ENCODE data around the gene HNMT. TPM values are rescaled to one million over a fixed set of nuclear protein-coding genes. Genes with fewer than 3 reads are reported as not detected.

HNMT gene
- total RNA-seq, 1 donor from 2014 or later = not detected

DNA sequence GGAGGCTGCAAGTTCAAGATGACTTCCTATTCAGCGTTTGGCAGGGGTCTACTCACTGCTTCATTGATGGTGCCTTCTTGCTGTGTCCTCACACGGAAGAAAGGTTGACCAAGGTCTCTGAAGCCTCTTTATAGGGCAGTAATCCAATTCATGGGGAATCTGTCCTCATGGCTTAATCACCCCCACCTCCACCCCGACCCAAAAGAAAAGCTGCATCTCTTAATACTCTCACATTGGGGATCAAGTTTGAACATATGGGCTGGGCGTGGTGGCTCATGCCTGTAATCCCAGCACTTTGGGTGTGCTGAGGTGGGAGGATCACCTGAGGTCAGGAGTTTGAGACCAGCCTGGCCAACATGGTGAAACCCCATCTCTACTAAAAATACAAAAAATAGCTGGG is 36.4 kb upstream of the HNMT start:
- Mint-ChIP-seq H3K4me1 (no peaks in the 10 kb centered on the region), H3K27me3 (peaks cover 2% of the 10 kb centered on the region), H3K4me3 (no peak overlapping the region), H3K9me3 (no peaks in the 10 kb centered on the region), H3K36me3 (ENCODE audit: low read depth) (no peaks in the 10 kb centered on the region), H3K27ac (no peak overlapping the region)
- DNase-seq = no peak
- ChIA-PET CTCF (no interaction called here), POLR2A (no interaction called here)
- ATAC-seq (ENCODE audit: low read depth) = no peak
- intact Hi-C loops (cut with micrococcal nuclease) = no loop called here
- TF ChIP-seq, protein P1, sequence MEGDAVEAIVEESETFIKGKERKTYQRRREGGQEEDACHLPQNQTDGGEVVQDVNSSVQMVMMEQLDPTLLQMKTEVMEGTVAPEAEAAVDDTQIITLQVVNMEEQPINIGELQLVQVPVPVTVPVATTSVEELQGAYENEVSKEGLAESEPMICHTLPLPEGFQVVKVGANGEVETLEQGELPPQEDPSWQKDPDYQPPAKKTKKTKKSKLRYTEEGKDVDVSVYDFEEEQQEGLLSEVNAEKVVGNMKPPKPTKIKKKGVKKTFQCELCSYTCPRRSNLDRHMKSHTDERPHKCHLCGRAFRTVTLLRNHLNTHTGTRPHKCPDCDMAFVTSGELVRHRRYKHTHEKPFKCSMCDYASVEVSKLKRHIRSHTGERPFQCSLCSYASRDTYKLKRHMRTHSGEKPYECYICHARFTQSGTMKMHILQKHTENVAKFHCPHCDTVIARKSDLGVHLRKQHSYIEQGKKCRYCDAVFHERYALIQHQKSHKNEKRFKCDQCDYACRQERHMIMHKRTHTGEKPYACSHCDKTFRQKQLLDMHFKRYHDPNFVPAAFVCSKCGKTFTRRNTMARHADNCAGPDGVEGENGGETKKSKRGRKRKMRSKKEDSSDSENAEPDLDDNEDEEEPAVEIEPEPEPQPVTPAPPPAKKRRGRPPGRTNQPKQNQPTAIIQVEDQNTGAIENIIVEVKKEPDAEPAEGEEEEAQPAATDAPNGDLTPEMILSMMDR (IDR thresholded peaks at IDR 0.05) = no peak

DNA sequence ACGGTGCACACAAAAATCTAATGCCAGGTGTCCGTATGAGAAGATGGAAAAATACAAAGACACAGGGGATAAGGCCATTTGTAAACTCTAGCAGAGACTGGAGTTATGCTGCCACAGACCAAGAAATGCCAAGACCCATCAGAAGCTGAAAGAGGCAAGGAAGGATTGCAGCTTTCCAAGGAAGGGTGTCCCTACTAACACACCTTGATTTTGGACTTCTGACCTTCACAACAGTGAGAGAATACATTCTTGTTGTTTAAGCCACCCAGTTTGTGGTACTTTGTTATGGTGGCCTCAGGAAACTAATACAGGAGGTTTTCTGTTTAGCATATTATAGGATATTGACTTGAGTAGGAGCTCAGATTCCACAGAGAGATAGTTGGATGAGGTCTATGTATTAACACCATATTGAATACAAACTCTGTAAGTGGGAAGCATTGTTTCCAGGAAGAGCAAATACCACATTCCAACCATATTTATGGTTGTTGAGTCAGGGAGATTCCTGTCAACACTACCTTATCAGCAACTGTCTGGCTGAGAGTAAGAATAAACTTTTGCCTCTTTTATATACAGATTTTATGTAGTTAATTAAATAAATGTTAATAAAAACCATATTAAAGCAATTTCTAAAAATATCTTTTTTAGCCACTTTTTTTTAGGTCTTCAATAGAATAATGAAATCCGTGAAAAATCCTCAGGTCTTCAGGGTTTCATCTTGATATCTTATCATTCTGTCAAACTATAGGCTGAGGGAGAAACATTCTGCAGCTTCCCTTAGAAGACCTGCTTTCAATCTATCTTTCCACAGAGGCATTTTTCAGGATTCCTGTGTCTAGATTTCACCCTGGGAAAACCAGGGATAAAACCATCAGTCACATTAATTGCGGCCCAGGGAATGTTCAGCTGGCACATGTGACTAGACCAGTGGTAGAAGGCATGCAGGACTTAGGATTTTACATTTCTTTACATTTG is 35.4 kb upstream of the HNMT start:
- H3K4me1 Mint-ChIP-seq = no peaks in the 10 kb centered on the region
- TF ChIP-seq, protein P1 (IDR thresholded peaks at IDR 0.05) = no peak

DNA sequence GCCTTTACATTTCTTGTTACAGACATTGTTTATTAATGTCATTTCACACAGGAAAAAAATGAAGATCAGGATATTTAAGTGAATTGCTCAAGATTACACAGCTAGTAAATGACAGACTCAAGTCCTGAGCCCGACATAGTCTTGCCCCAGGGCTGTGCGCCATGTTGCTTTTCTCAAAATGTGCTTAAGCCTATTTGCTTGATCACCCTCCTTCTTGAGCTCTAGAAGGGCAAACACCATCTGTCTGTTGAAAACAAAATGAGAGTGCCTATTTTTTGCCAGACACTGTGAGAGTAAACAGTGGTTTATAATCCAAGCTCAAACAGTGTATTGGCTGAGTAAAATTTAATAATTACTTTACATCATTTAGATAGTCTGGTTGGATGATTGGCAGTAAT is 34.8 kb upstream of the HNMT start:
- no peak overlapping the region for H3K4me3 Mint-ChIP-seq
- no peak overlapping the region for H3K27ac Mint-ChIP-seq
- intact Hi-C loops (cut with micrococcal nuclease) = no loop called here
- TF ChIP-seq, protein P1 (IDR thresholded peaks at IDR 0.05) = no peak
- no peaks in the 10 kb centered on the region for H3K36me3 Mint-ChIP-seq (ENCODE audit: low read depth)
- ATAC-seq (ENCODE audit: low read depth) = no peak
- POLR2A ChIA-PET = no interaction called here
- H3K9me3 Mint-ChIP-seq = no peaks in the 10 kb centered on the region
- CTCF ChIA-PET = no interaction called here
- H3K27me3 Mint-ChIP-seq = peaks cover 2% of the 10 kb centered on the region
- no peak for DNase-seq
- no peaks in the 10 kb centered on the region for H3K4me1 Mint-ChIP-seq

More for the DNA sequence above, 35.4 kb upstream of the HNMT start:
- DNase-seq (no peak), ATAC-seq (ENCODE audit: low read depth) (no peak)
- POLR2A ChIA-PET = no interaction called here
- Mint-ChIP-seq H3K27me3 (peaks cover 2% of the 10 kb centered on the region), H3K4me3 (no peak overlapping the region), H3K9me3 (no peaks in the 10 kb centered on the region), H3K27ac (no peak overlapping the region), H3K36me3 (ENCODE audit: low read depth) (no peaks in the 10 kb centered on the region)
- intact Hi-C loops (cut with micrococcal nuclease) = no loop called here
- CTCF ChIA-PET = no interaction called here

DNA sequence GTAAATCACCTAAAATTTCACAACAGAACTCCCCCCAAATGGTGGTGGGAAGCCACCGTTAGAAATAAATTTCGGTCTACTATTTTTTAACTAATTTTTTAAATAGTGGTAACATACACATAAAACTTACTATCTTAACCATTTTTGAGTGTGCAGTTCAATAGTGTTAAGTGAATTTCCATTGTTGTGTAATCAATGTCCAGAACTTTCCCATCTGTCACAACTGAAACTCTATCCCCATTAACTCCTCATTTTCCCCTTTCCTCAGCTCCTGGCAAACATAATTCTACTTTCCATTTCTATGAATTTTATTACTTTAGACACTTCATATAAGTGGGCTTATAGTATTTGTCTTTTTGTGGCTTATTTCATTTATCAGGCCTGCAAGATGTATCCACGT is 34.1 kb upstream of the HNMT start:
- Mint-ChIP-seq H3K36me3 (ENCODE audit: low read depth) (no peaks in the 10 kb centered on the region), H3K27ac (no peak overlapping the region), H3K4me1 (no peaks in the 10 kb centered on the region), H3K27me3 (peaks cover 2% of the 10 kb centered on the region), H3K9me3 (no peaks in the 10 kb centered on the region), H3K4me3 (no peak overlapping the region)
- TF ChIP-seq, protein P1 (IDR thresholded peaks at IDR 0.05) = no peak
- DNase-seq (no peak), ATAC-seq (ENCODE audit: low read depth) (no peak)
- ChIA-PET POLR2A (no interaction called here), CTCF (no interaction called here)
- intact Hi-C loops (cut with micrococcal nuclease) = no loop called here

DNA sequence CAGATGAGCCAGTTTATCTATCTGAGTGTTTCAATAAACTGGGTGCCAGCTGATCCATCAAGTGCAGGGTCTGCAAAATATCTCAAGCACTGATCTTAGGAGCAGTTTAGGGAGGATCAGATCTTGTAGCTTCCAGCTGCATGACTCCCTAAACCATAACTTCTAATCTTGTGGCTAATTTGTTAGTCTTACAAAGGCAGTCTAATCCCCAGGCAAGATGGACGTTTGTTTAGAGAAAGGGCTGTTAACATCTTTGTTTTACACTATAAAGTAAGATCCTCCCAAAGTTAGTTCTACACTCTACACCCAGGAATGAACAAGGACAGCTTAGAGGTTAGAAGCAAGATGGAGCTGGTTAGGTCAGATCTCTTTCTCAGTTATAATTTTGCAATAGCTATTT is 28.7 kb upstream of the HNMT start:
- no peaks in the 10 kb centered on the region for H3K4me1 Mint-ChIP-seq
- ATAC-seq (ENCODE audit: low read depth) (no peak), DNase-seq (no peak)
- intact Hi-C loops (cut with micrococcal nuclease) = no loop called here
- H3K4me3 Mint-ChIP-seq = no peak overlapping the region
- POLR2A ChIA-PET = no interaction called here
- TF ChIP-seq, protein P1 (IDR thresholded peaks at IDR 0.05) = no peak
- H3K27ac Mint-ChIP-seq = no peak overlapping the region
- H3K9me3 Mint-ChIP-seq = no peaks in the 10 kb centered on the region
- CTCF ChIA-PET = no interaction called here
- H3K36me3 Mint-ChIP-seq (ENCODE audit: low read depth) = no peaks in the 10 kb centered on the region
- peaks cover 5% of the 10 kb centered on the region for H3K27me3 Mint-ChIP-seq

Measured in activated B cell treated with CpG ODN at 0.5 μM for 24 hours (primary cell).